Endometrium (tissue), 2 donors: ENCODE measurements around the gene OGDH.

ENCODE experiments used
- FAIRE-seq: peaks from 2 replicates; lab custom pipeline; 2012; peaks lifted over from hg19 to GRCh38; lab: Jason Lieb, UNC
- donor health status: control.
- donor health status: control.

The OGDH gene

GRCh38 chr7:44618045-44618444 lies 11.6 kb downstream of the OGDH start:
- FAIRE-seq: no peak

GRCh38 chr7:44618753-44619152 lies 12.3 kb downstream of the OGDH start:
- FAIRE-seq: no peak

- no peak for FAIRE-seq
Observed at GRCh38 chr7:44621034-44621749, 14.8 kb downstream of the OGDH start.

GRCh38 chr7:44621750-44622103 lies 15.3 kb downstream of the OGDH start:
- FAIRE-seq: no peak

GRCh38 chr7:44622342-44623151 lies 16.1 kb downstream of the OGDH start:
- FAIRE-seq: no peak

- no peak for FAIRE-seq
Observed at GRCh38 chr7:44624318-44624717, 17.9 kb downstream of the OGDH start.

GRCh38 chr7:44625526-44626471 lies 19.4 kb downstream of the OGDH start:
- no peak for FAIRE-seq

GRCh38 chr7:44626620-44627019 lies 20.2 kb downstream of the OGDH start:
- no peak for FAIRE-seq

GRCh38 chr7:44629829-44630522 lies 23.5 kb downstream of the OGDH start:
- FAIRE-seq: no peak

GRCh38 chr7:44630792-44631457 lies 24.5 kb downstream of the OGDH start:
- FAIRE-seq: no peak

GRCh38 chr7:44631458-44632115 lies 25.2 kb downstream of the OGDH start:
- FAIRE-seq: no peak

GRCh38 chr7:44632196-44632595 lies 25.8 kb downstream of the OGDH start:
- FAIRE-seq: no peak

- FAIRE-seq: no peak
Observed at GRCh38 chr7:44633254-44634186, 27.1 kb downstream of the OGDH start.

GRCh38 chr7:44634187-44634838 lies 27.9 kb downstream of the OGDH start:
- no peak for FAIRE-seq

- no peak for FAIRE-seq
Observed at GRCh38 chr7:44634839-44635591, 28.6 kb downstream of the OGDH start.

- no peak for FAIRE-seq
Observed at GRCh38 chr7:44636041-44636584, 29.7 kb downstream of the OGDH start.

- no peak for FAIRE-seq
Observed at GRCh38 chr7:44636926-44637325, 30.5 kb downstream of the OGDH start.
